Esophagus muscularis mucosa (tissue), 4 donors: Measurements from ENCODE around the gene KLC1. TPM values are rescaled to one million over a fixed set of nuclear protein-coding genes. Genes with fewer than 3 reads are reported as not detected.

Source experiments
- DNase-seq: peaks from one replicate; pipeline ENCODE4 v3.0.0-alpha.2; 2017; ENCODE audit errors: extremely low spot score
- H3K27ac ChIP-seq, 4 donors: fragments of 200-600 bp; sonication (generic); replicated peaks in 1 of 4; 1 replicate in 3 of 4; 2 replicates in 1 of 4; pipeline ENCODE4 v1.5.1; 2016 to 2019; ENCODE audit warnings: mild to moderate bottlenecking in 1 of 4
- H3K27me3 ChIP-seq, 4 donors: fragments of 200-600 bp; sonication (generic); one replicate each; pipeline versions ENCODE4 v1.5.1 to v1.6.0; 2016 to 2019
- H3K36me3 ChIP-seq, 4 donors: fragments of 200-600 bp; sonication (generic); one replicate each; pipeline ENCODE4 v1.5.1; 2016 to 2019
- H3K4me1 ChIP-seq, 4 donors: fragments of 200-600 bp; sonication (generic); one replicate each; pipeline ENCODE4 v1.5.1; 2016 to 2019
- H3K4me3 ChIP-seq, 4 donors: fragments of 200-600 bp; sonication (generic); 1 replicate in 2 of 4; 2 replicates in 2 of 4; pipeline ENCODE4 v1.5.1; 2016 to 2019; ENCODE audit warnings: mild to moderate bottlenecking in 4 of 4, moderate library complexity in 1 of 4
- H3K9me3 ChIP-seq, 4 donors: fragments of 200-600 bp; sonication (generic); 1 replicate in 3 of 4; 2 replicates in 1 of 4; pipeline ENCODE4 v1.5.1; 2016 to 2019
- CTCF ChIP-seq, 3 experiments: fragments of 200-600 bp in 2 of 3; fragments of 450-650 bp in 1 of 3; sonication (generic) in 2 of 3; IDR thresholded peaks; one replicate each; pipeline ENCODE4 v1.5.1; 2017 to 2019; ENCODE audit warnings: antibody characterized with exemption in 3 of 3, mild to moderate bottlenecking in 2 of 3, moderate library complexity in 1 of 3
- EP300 ChIP-seq: sonication (generic); formaldehyde crosslinking; IDR thresholded peaks from one replicate; pipeline ENCODE4 v1.6.1; 2017; ENCODE audit warnings: antibody characterized with exemption
- POLR2A ChIP-seq: fragments of 450-650 bp; IDR thresholded peaks from one replicate; pipeline ENCODE4 v1.6.1; 2017; ENCODE audit warnings: antibody characterized with exemption, moderate library complexity, mild to moderate bottlenecking, low read depth
- POLR2AphosphoS5 ChIP-seq, 2 donors: sonication (generic); formaldehyde crosslinking; IDR thresholded peaks; one replicate each; pipeline ENCODE4 v1.6.1; 2017; ENCODE audit warnings: antibody characterized with exemption in 2 of 2
- WGBS: methylation state at CpG from one replicate; pipeline ENCODE4 v1.1.5; 2018; 5-methylcytosine and 5-hydroxymethylcytosine counted together
- intact Hi-C: fragments of 100-400 bp; cut with DNase I; formaldehyde crosslinking; loops from one replicate; pipeline ENCODE4 v1.15.1; 2023
- total RNA-seq, 4 donors: library from RNA; depleted of rRNA; stranded (reverse); fragments of >200 nt; gene quantifications; one replicate each; pipeline versions ENCODE4 v1.1.0 to v1.2.1, GENCODE V29; 2016

The KLC1 gene
- total RNA-seq, 4 donors from 2014 or later: 285 to 343 (median 312) TPM

- Histone ChIP-seq H3K36me3 (peaks cover 36 to 98% (median 92%) of the 10 kb centered on the region in 4 donors), H3K27me3 (no peaks in the 10 kb centered on the region), H3K4me1 (peaks cover 11 to 42% (median 38%) of the 10 kb centered on the region in 4 donors), H3K4me3 (no peak overlapping the region), H3K27ac (peak overlapping the region in 1 of 4 donors; percentile 7), H3K9me3 (no peaks in the 10 kb centered on the region)
- no peak for TF ChIP-seq POLR2AphosphoS5 (IDR thresholded peaks at IDR 0.05)
- TF ChIP-seq CTCF (IDR thresholded peaks at IDR 0.05): no peak
- TF ChIP-seq EP300: no peak
- TF ChIP-seq POLR2A: no peak
- no peak for DNase-seq
- 69% methylated on average over 4 of the region's 6 CpGs for WGBS
- intact Hi-C loops: loop anchor here (10.0 kb wide), 1 partner anchor 110 kb away; no protein-coding TSS in a partner anchor
These were observed 55.5 kb downstream of the KLC1 start for GRCh38 chr14:103684471-103684870.

GRCh38 chr14:103684871-103685270 lies 55.9 kb downstream of the KLC1 start:
- H3K4me1 ChIP-seq: peaks cover 13 to 42% (median 38%) of the 10 kb centered on the region in 4 donors
- intact Hi-C loops: loop anchor here (10.0 kb wide), 1 partner anchor 110 kb away; no protein-coding TSS in a partner anchor

DNA sequence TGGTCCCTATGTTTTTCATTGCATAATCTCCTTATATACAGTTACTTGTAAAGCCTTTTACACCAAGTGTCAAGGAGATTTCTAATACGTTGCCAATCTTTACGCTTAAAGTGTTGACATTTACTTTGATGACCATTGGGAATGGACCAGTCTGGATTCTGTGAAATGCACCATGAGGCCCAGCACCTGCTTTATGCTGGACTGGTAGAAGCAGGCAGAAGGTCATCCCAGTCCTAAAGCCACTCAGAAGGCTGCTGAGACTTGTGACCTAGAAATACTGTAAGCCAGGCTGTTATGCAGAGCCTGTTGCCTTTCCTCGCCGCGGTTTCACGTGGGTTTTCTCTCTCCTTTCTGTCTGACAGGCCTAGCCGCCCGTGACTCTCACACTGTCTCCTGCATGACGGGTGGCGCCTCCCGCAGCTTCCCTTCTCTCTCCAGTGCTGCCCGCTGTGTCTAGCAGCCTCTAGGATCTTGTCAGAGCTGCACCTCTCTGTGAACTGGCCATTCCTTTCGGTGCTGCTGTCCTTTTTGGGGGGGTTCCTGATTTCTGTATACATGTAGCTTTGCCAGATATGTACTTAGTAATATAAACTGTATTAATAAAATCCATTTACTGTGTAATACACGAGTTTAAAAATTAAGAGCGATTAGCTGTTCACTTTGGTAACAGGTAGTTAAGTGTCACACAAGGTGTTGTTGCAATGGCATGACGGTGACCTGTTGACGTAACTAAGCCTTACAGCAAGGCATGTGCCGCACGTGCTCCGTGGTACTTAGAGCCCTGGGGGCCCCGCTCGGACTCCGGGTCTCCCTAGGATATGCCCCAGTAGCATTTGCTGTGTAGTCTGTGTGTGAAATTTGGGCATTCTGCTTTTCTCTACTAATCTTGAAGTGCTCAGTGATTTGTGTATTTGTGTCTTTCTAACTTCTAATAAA lies 56.5 kb downstream of the KLC1 start:
- TF ChIP-seq CTCF (IDR thresholded peaks at IDR 0.05) (no peak), POLR2A (no peak), POLR2AphosphoS5 (IDR thresholded peaks at IDR 0.05) (no peak), EP300 (no peak)
- Histone ChIP-seq H3K4me1 (peaks cover 15 to 44% (median 39%) of the 10 kb centered on the region in 4 donors), H3K27ac (peak overlapping the region in 3 of 4 donors; percentile 1 to 37 (median 30)), H3K27me3 (no peaks in the 10 kb centered on the region), H3K4me3 (no peak overlapping the region), H3K9me3 (no peaks in the 10 kb centered on the region), H3K36me3 (peaks cover 27 to 90% (median 83%) of the 10 kb centered on the region in 4 donors)
- WGBS: 82% methylated on average over 23 of the region's 23 CpGs
- no peak for DNase-seq
- intact Hi-C loops: loop anchor here (10.0 kb wide), 1 partner anchor 111 kb away; no protein-coding TSS in a partner anchor

More at GRCh38 chr14:103684871-103685270, 55.9 kb downstream of the KLC1 start:
- DNase-seq: no peak
- no peaks in the 10 kb centered on the region for H3K9me3 ChIP-seq
- H3K4me3 ChIP-seq: no peak overlapping the region
- peak overlapping the region in 2 of 4 donors; percentile 7 to 37 for H3K27ac ChIP-seq
- TF ChIP-seq EP300 (no peak), POLR2AphosphoS5 (IDR thresholded peaks at IDR 0.05) (no peak), CTCF (IDR thresholded peaks at IDR 0.05) (no peak), POLR2A (no peak)
- H3K27me3 ChIP-seq: no peaks in the 10 kb centered on the region
- WGBS: 82% methylated on average over 15 of the region's 15 CpGs
- H3K36me3 ChIP-seq: peaks cover 34 to 96% (median 89%) of the 10 kb centered on the region in 4 donors

DNA sequence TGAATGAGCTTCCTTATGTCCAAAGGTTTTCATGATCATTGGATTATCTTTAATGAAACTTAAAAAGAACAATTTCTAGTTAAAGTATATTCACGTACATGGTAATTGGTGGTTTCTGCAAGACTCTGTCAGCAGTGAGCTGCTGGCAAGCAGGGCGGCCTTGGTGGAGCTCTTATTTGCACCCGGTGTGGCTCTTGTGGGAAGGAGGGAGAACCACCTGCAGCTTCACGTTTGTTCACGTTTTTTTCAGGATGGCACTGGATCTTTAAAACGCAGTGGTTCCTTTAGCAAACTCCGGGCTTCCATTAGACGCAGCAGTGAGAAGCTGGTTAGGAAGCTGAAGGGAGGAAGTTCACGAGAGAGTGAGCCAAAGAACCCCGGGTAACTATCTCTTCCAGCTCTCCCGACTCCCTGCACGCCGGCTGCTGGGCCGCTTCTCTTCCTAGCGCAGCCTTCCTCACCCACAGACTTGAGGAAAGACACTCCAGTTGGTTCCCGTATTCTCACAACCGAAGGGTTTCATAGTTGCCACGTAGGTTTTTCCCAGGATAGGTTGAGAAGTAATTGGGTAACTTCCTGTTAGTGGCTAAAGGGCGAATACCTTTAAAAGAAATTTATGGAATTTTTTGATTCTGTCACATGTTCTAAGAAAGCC lies 57.9 kb downstream of the KLC1 start:
- H3K27ac ChIP-seq: no peak overlapping the region
- intact Hi-C loops: loop anchor here (10.0 kb wide), 1 partner anchor 112 kb away; no protein-coding TSS in a partner anchor
- no peak for DNase-seq

More for the DNA sequence above, 57.9 kb downstream of the KLC1 start:
- peaks cover 16 to 85% (median 75%) of the 10 kb centered on the region in 4 donors for H3K36me3 ChIP-seq
- peaks cover 15 to 44% (median 39%) of the 10 kb centered on the region in 4 donors for H3K4me1 ChIP-seq
- no peaks in the 10 kb centered on the region for H3K27me3 ChIP-seq
- no peak for TF ChIP-seq CTCF (IDR thresholded peaks at IDR 0.05)
- TF ChIP-seq POLR2AphosphoS5 (IDR thresholded peaks at IDR 0.05): no peak
- TF ChIP-seq EP300: no peak
- TF ChIP-seq POLR2A: no peak
- 82% methylated on average over 19 of the region's 19 CpGs for WGBS
- H3K4me3 ChIP-seq: no peak overlapping the region
- H3K9me3 ChIP-seq: no peaks in the 10 kb centered on the region
